Activated T-cell treated with anti-CD3 and anti-CD28 coated beads, Interleukin-2, amount 50 U/mL, for 24 hours (primary cell): ENCODE measurements around the gene FES.
"Not testable (repeated sequence)": the region's sequence is repeated elsewhere in the genome, so short reads cannot be mapped to it uniquely, and the experiment has no call there.

Experiments
- DNase-seq: peaks from one replicate; pipeline ENCODE4 v3.0.0-alpha.2; 2020
- H3K27ac Mint-ChIP-seq: 2 replicates; pipeline ENCODE4 v1.8.0; 2020; ENCODE audit warnings: mild to moderate bottlenecking, mixed read lengths
- H3K27me3 Mint-ChIP-seq: 2 replicates; pipeline ENCODE4 v1.8.0; 2020; ENCODE audit warnings: mixed read lengths
- H3K36me3 Mint-ChIP-seq: 2 replicates; pipeline ENCODE4 v1.8.0; 2020; ENCODE audit warnings: low read depth, mixed read lengths
- H3K4me1 Mint-ChIP-seq: 2 replicates; pipeline ENCODE4 v1.8.0; 2020; ENCODE audit warnings: low read depth, mixed read lengths
- H3K4me3 Mint-ChIP-seq: 2 replicates; pipeline ENCODE4 v1.8.0; 2020; ENCODE audit warnings: mild to moderate bottlenecking, moderate library complexity, mixed read lengths
- H3K9me3 Mint-ChIP-seq: 2 replicates; pipeline ENCODE4 v1.8.0; 2020; ENCODE audit warnings: mixed read lengths

FES gene

DNA sequence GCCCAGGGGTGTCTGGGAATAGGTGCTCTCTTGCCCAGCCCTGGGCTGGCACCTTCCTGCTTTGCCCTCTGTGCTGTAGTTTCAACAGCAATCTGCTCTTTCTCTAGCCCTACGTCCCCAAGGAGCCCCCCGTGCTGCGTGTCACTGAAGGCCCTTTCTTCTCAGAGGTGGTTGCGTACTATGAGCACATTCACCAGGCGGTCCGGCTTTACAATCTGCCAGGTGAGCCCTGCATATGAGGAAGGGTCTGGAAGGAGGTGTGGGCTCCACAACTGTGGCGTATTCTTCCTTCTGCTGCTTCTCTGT, 28.4 kb downstream of the FES start:
- no peaks in the 10 kb centered on the region for H3K9me3 Mint-ChIP-seq
- H3K4me1 Mint-ChIP-seq: no peaks in the 10 kb centered on the region
- no peak overlapping the region for H3K27ac Mint-ChIP-seq
- no peak for DNase-seq
- H3K27me3 Mint-ChIP-seq: no peaks in the 10 kb centered on the region
- H3K36me3 Mint-ChIP-seq: peaks cover 97% of the 10 kb centered on the region
- H3K4me3 Mint-ChIP-seq: no peak overlapping the region

DNA sequence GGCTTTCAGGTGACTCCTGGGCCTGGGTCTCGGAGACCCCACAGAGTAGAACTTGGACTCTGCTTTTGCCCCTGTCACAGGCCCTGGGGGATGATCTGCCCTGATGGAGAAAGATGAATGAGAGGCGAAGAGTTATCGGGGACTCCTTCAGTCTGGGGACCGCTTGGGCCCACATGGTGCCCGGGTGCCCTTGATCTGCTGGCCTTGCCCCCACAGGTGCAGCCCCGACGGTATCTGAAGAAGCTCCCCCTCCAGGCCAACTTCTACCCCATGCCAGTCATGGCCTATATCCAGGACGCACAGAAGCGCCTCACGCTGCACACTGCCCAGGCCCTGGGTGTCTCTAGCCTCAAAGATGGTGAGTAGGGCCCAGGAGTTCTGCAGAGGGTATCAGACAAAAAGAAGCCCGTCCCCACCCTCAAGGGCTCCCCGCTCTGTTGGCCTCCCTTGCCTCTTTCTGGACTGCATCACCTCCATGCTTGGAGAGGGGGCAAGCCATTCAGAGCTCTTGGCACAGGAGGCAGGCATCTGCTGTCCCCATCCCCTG, 29.2 kb downstream of the FES start:
- Mint-ChIP-seq H3K27ac (no peak overlapping the region), H3K27me3 (no peaks in the 10 kb centered on the region), H3K36me3 (peaks cover 99% of the 10 kb centered on the region), H3K9me3 (no peaks in the 10 kb centered on the region), H3K4me3 (no peak overlapping the region), H3K4me1 (no peaks in the 10 kb centered on the region)
- no peak for DNase-seq

DNA sequence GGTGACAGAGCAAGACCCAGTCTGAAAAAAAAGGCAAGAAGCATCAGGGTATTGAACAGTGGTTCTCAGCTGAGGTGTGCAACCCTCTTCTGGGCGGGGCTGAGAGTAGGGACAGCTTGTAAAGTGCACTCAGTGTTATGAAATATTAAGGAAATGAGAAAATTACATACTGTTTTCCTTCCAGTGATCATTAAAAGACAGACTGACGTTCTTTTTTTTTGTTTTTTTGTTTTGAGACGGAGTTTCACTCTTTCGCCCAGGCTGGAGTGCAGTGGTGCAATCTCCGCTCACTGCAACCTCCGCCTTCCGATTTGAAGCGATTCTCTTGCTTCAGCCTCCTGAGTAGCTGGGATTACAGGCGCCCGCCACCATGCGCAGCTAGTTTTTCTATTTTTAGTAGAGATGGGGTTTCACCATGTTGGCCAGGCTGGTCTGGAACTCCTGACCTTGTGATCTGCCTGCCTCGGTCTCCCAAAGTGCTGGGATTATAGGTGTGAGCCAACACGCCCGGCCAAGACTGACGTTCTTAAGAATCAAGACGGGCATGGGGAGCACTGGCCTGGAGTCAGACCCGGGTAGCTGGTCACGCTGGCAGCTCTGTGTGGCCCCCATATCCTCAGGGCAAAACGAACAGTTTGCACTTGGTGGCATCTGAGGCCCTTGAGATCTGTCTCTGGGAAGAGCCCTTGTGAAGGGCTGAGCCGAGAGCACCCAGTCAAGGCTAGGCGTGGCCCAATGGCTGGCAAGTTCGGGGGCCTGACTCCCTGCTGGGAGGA, 30.2 kb downstream of the FES start:
- Mint-ChIP-seq H3K4me3 (no peak overlapping the region), H3K36me3 (peaks cover 100% of the 10 kb centered on the region), H3K9me3 (no peaks in the 10 kb centered on the region), H3K27me3 (no peaks in the 10 kb centered on the region), H3K27ac (no peak overlapping the region), H3K4me1 (no peaks in the 10 kb centered on the region)
- no peak for DNase-seq

DNA sequence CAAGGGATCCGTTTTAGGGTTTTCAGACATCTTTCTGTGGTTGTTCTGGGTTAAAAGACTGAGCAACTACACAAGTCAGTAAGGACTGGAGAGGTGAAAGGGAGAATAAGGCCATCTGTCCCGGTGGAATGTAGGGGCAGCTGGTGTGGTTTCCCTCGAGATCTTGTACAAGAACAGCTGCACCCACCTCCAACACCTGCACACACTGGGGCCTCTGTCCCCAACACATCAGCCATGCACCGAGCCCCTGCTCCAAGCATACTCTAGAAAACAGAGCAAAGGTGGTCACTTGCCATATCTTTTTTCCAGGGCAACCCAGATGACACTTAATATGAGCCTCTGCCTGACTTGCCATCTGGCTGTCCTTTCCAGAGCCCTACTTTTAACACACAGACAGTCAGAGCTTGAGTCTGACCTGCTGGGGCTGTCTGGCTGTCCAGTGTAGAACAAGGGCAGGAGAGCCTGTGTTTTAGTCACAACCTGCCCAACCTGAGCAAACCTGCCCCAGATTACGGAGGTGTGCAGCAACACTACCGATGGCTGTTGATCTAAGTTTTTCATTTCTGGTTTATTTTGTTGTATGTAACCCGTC, 31.0 kb downstream of the FES start:
- Mint-ChIP-seq H3K9me3 (no peaks in the 10 kb centered on the region), H3K27ac (peak overlapping the region; percentile 47), H3K27me3 (no peaks in the 10 kb centered on the region), H3K36me3 (peaks cover 100% of the 10 kb centered on the region), H3K4me3 (no peak overlapping the region), H3K4me1 (no peaks in the 10 kb centered on the region)
- no peak for DNase-seq

DNA sequence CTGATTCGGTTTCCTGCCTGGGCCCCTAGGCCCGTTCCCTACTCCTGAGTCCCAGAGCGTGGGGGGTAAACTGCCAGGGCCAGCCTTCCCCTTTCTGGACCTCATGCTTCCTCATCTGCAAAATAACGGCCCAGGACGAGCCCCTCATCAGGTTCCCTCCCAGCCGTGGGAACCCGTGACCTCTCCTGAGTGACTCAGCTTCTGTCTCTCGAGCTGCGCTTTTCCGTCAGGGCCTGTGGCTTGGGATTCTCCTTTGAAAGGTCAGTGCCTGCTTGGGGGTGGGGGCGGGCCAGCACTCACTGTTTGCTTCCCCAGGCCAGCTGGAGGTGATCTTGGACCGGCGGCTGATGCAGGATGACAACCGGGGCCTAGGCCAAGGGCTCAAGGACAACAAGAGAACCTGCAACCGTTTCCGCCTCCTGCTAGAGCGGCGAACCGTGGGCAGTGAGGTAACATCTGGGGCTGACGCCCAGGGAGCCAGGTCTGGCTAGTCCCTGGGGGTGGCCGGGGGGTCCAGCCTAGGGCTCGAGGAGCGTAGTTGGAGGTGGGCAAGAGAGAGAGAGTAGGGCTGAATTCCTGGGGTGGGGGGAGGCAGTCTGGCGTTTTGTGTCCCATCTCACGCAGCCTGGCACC, 31.6 kb downstream of the FES start:
- no peaks in the 10 kb centered on the region for H3K9me3 Mint-ChIP-seq

DNA sequence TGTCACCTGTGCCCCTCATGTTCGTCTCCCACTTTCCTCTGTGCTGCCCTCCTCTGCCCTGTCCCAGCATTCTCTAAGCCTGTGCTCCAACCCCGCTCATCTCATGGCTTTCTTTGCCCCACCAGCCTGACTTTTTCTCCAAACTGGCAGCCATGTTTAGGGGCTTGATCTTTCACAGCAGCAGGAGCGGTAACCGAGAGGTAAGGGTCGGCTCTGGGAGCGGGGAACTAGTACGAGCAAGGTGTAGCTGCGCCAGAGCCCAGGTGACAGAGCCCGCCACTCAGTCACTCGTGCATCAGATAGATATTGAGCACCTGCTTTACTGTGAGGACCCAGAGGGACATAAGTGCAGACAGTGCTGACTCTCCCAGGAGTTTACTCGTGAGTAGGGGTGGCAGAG, 32.2 kb downstream of the FES start:
- no peak overlapping the region for H3K27ac Mint-ChIP-seq
- peaks cover 100% of the 10 kb centered on the region for H3K36me3 Mint-ChIP-seq
- H3K9me3 Mint-ChIP-seq: no peaks in the 10 kb centered on the region
- no peaks in the 10 kb centered on the region for H3K27me3 Mint-ChIP-seq
- DNase-seq: no peak
- no peak overlapping the region for H3K4me3 Mint-ChIP-seq
- H3K4me1 Mint-ChIP-seq: no peaks in the 10 kb centered on the region

More for the DNA sequence above, 31.6 kb downstream of the FES start:
- Mint-ChIP-seq H3K27ac (peak overlapping the region; percentile 29), H3K27me3 (no peaks in the 10 kb centered on the region), H3K36me3 (peaks cover 100% of the 10 kb centered on the region), H3K4me1 (no peaks in the 10 kb centered on the region), H3K4me3 (no peak overlapping the region)
- DNase-seq: no peak

DNA sequence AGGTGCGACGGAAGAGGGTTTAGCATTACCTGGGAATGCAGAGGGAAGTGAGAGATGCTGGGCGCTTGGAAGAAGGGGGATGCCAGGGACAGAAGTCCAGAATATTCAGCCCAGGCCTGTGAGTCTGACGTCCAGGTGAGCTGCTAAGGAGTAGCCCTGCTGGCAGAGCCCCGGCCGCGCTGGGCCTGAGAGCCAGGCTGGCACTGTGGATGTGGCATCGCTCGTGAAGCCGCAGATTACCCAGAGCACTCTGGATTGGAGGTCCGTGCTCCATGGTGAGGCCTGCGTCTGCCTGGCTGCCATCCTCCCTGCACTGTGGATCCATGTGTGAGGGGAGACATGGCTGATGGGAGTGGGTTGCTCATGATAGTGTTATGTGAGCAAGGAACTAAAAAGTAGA, 33.3 kb downstream of the FES start:
- peaks cover 9% of the 10 kb centered on the region for H3K4me1 Mint-ChIP-seq
- H3K9me3 Mint-ChIP-seq: no peaks in the 10 kb centered on the region
- no peaks in the 10 kb centered on the region for H3K27me3 Mint-ChIP-seq
- H3K27ac Mint-ChIP-seq: peak overlapping the region; percentile 9
- H3K36me3 Mint-ChIP-seq: peaks cover 98% of the 10 kb centered on the region
- H3K4me3 Mint-ChIP-seq: no peak overlapping the region
- DNase-seq: no peak

DNA sequence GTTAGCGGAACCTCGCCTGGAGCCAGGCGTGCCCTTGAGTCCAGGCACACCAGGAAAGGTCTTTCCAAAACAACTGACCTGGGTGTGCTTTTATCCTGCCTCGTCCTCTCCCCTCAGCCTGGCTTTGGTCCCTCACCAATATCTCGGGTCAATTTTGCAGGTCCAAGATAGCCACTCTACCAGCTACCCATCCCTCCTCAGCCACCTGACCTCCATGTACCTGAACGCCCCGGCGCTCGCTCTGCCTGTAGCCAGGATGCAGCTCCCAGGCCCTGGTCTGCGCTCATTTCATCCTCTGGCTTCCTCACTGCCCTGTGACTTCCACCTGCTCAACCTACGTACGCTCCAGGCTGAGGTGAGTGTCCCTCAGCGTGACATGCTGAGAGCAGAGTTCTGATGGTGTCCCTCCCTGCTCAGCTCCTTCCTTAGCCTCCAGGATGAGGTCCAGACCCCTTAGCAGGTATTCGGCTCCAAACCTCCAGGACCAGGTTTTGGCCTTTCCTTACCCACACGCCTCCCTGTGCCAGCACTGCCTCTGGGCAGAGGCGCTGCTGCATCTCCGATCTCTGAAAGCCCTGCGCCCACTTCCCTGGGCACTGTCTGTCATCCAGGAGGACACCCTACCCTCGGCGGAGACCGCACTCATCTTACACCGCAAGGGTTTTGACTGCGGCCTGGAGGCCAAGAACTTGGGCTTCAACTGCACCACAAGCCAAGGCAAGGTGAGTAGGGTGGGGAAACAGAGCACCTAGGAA, 33.9 kb downstream of the FES start:
- Mint-ChIP-seq H3K4me3 (no peak overlapping the region), H3K27me3 (no peaks in the 10 kb centered on the region), H3K9me3 (no peaks in the 10 kb centered on the region), H3K27ac (no peak overlapping the region), H3K36me3 (peaks cover 96% of the 10 kb centered on the region), H3K4me1 (peaks cover 15% of the 10 kb centered on the region)
- no peak for DNase-seq

DNA sequence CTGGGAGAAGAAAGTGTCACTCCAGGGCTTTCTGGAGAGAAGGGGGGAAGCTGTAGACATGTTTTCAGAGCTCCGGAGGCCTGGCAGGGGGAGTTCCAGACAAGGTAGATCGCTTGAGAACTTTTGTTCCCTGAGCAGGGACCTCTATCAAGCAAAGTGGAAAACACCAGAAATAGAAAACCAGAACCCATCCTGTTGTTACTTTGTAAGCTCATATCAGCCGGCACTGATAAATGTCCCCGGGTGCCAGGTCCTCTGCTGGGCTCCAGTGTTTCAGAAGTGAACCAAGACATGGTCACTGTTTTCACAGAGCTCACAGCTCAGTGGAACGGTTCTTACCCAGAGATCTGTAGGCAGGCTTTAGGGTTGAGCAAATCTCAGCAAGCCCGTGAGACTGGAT, 34.5 kb downstream of the FES start:
- H3K4me3 Mint-ChIP-seq: no peak overlapping the region
- H3K36me3 Mint-ChIP-seq: peaks cover 94% of the 10 kb centered on the region
- H3K27ac Mint-ChIP-seq: no peak overlapping the region
- DNase-seq: no peak
- H3K27me3 Mint-ChIP-seq: no peaks in the 10 kb centered on the region
- H3K4me1 Mint-ChIP-seq: peaks cover 20% of the 10 kb centered on the region
- H3K9me3 Mint-ChIP-seq: no peaks in the 10 kb centered on the region

DNA sequence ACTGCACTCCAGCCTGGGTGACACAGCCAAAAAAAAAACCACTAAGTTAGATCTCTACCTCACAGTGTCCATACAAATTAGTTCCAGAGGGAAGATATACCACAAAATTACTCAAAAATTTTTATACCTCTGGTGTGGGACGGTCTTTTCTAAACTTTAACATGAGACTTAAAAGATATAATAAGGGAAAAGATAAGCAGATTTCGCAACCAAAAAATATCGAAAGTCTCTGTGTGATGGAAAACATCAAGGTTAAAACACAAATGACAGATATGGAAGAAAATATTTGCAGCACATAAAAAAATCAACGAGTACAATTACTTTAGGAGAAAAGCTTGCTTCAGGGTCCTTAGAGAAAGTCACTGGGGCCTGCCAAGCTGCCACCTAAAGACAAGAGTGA, 37.6 kb downstream of the FES start:
- DNase-seq: no peak
- Mint-ChIP-seq H3K9me3 (no peaks in the 10 kb centered on the region), H3K27me3 (no peaks in the 10 kb centered on the region), H3K4me3 (no peak overlapping the region), H3K4me1 (peaks cover 32% of the 10 kb centered on the region), H3K27ac (peak overlapping the region; percentile 86), H3K36me3 (peaks cover 73% of the 10 kb centered on the region)

DNA sequence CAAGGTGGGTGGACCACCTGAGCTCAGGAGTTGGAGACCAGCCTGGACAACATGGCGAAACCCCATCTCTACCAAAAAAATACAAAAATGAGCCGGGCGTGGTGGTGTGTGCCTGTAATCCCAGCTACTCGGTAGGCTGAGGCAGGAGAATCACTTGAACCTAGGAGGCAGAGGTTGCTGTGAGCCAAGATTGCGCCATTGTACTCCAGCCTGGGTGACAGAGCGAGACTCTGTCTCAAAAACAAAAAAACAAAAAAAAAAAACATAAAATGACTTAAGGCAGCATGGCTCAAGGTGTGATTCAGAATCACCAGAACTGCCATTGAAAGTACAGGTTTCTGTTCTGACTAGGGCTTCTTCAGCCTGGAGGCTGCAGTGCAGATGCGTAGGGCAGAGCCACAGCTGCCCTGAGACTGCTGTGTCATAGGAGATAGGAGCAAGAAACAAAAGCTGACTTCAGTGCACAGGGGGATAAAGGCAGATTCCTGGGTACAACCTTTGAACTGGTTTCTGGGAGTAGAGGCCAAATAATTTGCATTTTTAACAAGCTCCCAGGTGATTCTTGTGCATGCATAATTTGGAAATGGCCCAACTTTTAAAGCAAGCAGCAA, 38.5 kb downstream of the FES start:
- DNase-seq: peak; percentile 46
- H3K27me3 Mint-ChIP-seq, H3K4me3 Mint-ChIP-seq, H3K9me3 Mint-ChIP-seq: not testable (repeated sequence)
- Mint-ChIP-seq H3K4me1 (peaks cover 32% of the 10 kb centered on the region), H3K27ac (peak overlapping the region; percentile 86), H3K36me3 (peaks cover 64% of the 10 kb centered on the region)

DNA sequence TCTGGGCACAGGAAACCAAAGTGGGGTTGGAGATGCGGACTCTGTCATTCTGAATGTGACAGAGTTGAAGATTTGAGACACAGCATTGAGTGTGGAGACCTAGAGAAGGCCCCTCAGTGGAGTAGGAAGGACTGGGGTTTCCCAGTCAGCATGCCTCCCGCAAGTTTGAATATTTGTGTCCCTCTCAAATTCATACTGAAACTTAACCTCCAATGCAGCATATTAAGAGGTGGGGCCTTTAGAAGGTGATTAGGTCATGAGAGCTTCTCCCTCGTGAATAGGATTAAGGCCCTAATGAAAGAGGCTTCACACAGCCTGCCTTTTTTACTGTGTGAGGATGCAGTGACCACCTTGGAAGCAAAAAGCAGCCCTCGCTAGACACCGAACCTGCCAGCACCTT, 40.1 kb downstream of the FES start:
- peaks cover 38% of the 10 kb centered on the region for H3K4me1 Mint-ChIP-seq
- H3K9me3 Mint-ChIP-seq: no peaks in the 10 kb centered on the region
- no peak overlapping the region for H3K4me3 Mint-ChIP-seq
- peaks cover 49% of the 10 kb centered on the region for H3K36me3 Mint-ChIP-seq
- H3K27ac Mint-ChIP-seq: peak overlapping the region; percentile 86
- no peaks in the 10 kb centered on the region for H3K27me3 Mint-ChIP-seq
- no peak for DNase-seq

DNA sequence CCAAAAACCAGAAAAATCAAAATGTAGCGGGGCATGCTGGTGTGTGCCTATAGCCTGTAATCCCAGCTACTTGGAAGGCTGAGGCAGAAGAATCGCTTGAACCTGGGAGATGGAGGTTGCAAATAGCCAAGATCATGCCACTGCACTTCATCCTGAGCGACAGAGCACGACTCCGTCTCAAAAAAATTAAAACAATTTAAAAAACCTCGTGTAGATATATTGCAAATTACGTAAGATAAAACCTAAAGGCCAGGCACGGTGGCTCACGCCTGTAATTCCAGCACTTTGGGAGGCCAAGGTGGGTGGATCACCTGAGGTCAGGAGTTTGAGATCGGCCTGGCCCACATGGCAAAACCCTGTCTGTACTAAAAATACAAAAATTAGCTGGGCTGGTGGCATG, 42.5 kb downstream of the FES start:
- peaks cover 56% of the 10 kb centered on the region for H3K4me1 Mint-ChIP-seq
- not testable (repeated sequence) for H3K27me3 Mint-ChIP-seq, H3K4me3 Mint-ChIP-seq, H3K27ac Mint-ChIP-seq, DNase-seq, H3K9me3 Mint-ChIP-seq
- H3K36me3 Mint-ChIP-seq: peaks cover 47% of the 10 kb centered on the region

DNA sequence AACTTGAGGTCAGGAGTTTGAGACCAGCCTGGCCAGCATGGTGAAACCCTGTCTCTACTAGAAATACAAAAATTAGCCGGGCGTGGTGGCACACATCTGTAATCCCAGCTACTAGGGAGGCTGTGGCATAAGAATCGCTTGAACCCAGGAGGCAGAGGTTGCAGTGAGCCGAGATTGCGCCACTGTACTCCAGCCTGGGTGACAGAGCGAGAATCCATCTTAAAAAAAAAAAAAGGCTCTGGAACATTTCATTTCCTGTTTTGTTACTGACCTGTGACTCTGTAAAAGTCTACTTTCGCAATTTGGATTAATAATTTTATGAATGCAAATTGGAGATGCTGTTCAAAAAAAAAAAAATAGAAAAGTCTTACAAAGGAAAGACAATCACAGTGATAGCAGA, 43.8 kb downstream of the FES start:
- peak overlapping the region; percentile 56 for H3K4me3 Mint-ChIP-seq
- not testable (repeated sequence) for H3K9me3 Mint-ChIP-seq, DNase-seq, H3K27me3 Mint-ChIP-seq
- H3K4me1 Mint-ChIP-seq: peaks cover 50% of the 10 kb centered on the region
- peaks cover 38% of the 10 kb centered on the region for H3K36me3 Mint-ChIP-seq
- H3K27ac Mint-ChIP-seq: peak overlapping the region; percentile 35
